ENCODE results near the gene KLHL35. TPM values are rescaled to one million over a fixed set of nuclear protein-coding genes. Genes with fewer than 3 reads are reported as not detected.
A peak's percentile ranks its signal among the peaks of the same experiment; 100 is the strongest.

KLHL35 gene
- total and polyA plus RNA-seq, 2 experiments from 2014 or later: 0.10 to 0.28 TPM

DNA sequence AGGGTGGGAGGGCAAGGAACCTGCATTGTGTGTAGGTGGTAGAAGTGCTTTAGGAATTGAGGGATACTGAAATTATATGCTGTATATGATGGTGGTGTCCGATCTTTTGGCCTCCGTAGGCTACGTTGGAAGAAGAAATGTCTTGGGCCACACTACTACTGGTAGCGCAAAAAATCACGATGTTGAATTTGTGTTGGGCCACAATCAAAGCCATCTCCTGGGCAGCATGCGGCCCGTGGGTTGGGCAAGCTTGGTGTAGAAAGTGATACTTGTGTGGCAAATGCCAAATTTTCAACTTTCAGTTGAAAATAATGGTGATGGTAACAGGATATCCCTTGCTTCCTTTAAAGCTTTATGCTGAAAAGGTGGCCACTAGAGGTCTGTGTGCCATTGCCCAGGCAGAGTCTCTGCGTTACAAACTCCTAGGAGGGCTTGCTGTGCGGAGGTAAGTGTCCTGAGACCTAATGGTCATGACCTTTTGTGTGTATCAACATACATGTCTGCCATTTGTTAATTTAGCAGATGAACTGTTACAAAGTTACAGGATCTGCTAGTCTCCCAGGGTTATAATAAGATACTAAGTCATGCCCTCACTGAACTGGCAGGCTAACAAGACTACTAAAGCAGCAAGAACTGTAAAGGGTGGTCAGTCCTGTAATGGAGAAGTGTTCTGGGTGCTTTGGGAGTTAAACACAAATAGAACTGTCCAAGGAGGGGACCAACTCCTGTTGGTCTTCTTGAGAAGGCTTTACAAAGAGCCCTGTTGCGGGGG is 30.8 kb downstream of the KLHL35 start:
- Mint-ChIP-seq H3K36me3 (ENCODE audit: low read depth) (peaks cover 80% of the 10 kb centered on the region), H3K4me1 (peaks cover 40% of the 10 kb centered on the region), H3K4me3 (peak overlapping the region; percentile 98), H3K27ac (peak overlapping the region; percentile 99), H3K27me3 (ENCODE audit: insufficient read depth, low read depth, poor library complexity) (peaks cover 12% of the 10 kb centered on the region), H3K9me3 (no peaks in the 10 kb centered on the region; the same call in 1 of the 3 replicates)
- H2AFZ ChIP-seq: no peak overlapping the region
- peaks cover 66% of the 10 kb centered on the region for H3K36me3 ChIP-seq (ENCODE audit: insufficient read depth)
- DNase-seq (ENCODE audit: low spot score) (no peak), ATAC-seq (no peak)
- H3K4me2 ChIP-seq: peak overlapping the region; percentile 93
- peaks cover 60% of the 10 kb centered on the region for H4K20me1 ChIP-seq (replicated peaks; ENCODE audit: insufficient read depth)
- peaks cover 29% of the 10 kb centered on the region for H3K4me1 ChIP-seq (ENCODE audit: insufficient read depth)
- peak overlapping the region; percentile 75 for H3K27ac ChIP-seq (ENCODE audit: low read depth)
- H3K4me3 ChIP-seq: peak overlapping the region; percentile 88
- no peak for TF ChIP-seq EZH2 (IDR thresholded peaks at IDR 0.05; ENCODE audit: low read depth, unreplicated experiment)
- no peak for TF ChIP-seq STAT1 (IDR thresholded peaks at IDR 0.05; ENCODE audit: unreplicated experiment)
- no peak for TF ChIP-seq CREB1 (CRISPR knock-in tag; IDR thresholded peaks at IDR 0.05; ENCODE audit: low read depth)
- no peak; the same call in 1 of the 2 replicates for TF ChIP-seq POLR2AphosphoS5 (IDR thresholded peaks at IDR 0.05; ENCODE audit: low read depth)
- no peak for TF ChIP-seq ZNF331 (CRISPR knock-in tag; IDR thresholded peaks at IDR 0.05; ENCODE audit: low read depth)
- TF ChIP-seq, protein P1, sequence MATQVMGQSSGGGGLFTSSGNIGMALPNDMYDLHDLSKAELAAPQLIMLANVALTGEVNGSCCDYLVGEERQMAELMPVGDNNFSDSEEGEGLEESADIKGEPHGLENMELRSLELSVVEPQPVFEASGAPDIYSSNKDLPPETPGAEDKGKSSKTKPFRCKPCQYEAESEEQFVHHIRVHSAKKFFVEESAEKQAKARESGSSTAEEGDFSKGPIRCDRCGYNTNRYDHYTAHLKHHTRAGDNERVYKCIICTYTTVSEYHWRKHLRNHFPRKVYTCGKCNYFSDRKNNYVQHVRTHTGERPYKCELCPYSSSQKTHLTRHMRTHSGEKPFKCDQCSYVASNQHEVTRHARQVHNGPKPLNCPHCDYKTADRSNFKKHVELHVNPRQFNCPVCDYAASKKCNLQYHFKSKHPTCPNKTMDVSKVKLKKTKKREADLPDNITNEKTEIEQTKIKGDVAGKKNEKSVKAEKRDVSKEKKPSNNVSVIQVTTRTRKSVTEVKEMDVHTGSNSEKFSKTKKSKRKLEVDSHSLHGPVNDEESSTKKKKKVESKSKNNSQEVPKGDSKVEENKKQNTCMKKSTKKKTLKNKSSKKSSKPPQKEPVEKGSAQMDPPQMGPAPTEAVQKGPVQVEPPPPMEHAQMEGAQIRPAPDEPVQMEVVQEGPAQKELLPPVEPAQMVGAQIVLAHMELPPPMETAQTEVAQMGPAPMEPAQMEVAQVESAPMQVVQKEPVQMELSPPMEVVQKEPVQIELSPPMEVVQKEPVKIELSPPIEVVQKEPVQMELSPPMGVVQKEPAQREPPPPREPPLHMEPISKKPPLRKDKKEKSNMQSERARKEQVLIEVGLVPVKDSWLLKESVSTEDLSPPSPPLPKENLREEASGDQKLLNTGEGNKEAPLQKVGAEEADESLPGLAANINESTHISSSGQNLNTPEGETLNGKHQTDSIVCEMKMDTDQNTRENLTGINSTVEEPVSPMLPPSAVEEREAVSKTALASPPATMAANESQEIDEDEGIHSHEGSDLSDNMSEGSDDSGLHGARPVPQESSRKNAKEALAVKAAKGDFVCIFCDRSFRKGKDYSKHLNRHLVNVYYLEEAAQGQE (IDR thresholded peaks at IDR 0.05; ENCODE audit: unreplicated experiment): no peak
- TF ChIP-seq ZNF114 (CRISPR knock-in tag; IDR thresholded peaks at IDR 0.05): no peak
- no peak for TF ChIP-seq JUNB (IDR thresholded peaks at IDR 0.05; ENCODE audit: unreplicated experiment)
- no peak; a peak in 1 of 4 replicates for TF ChIP-seq CTCF (conservative IDR thresholded peaks at IDR 0.05; ENCODE audit: low read depth in 2 of 2)
- no peak for TF ChIP-seq ETS1 (IDR thresholded peaks at IDR 0.05)
- no peak for TF ChIP-seq EZH2phosphoT487 (IDR thresholded peaks at IDR 0.05; ENCODE audit: unreplicated experiment)
- no peak for TF ChIP-seq NANOG (IDR thresholded peaks at IDR 0.05; ENCODE audit: borderline replicate concordance)
- TF ChIP-seq ZNF462 (CRISPR knock-in tag; IDR thresholded peaks at IDR 0.05): no peak
- H3K27me3 ChIP-seq (ENCODE audit: insufficient read depth): no peaks in the 10 kb centered on the region
- H3K79me2 ChIP-seq (replicated peaks; ENCODE audit: insufficient read depth): peaks cover 72% of the 10 kb centered on the region
- no peaks in the 10 kb centered on the region for H3K9me2 ChIP-seq (ENCODE audit: insufficient read depth)
- peaks cover 57% of the 10 kb centered on the region for H3F3A ChIP-seq (replicated peaks; ENCODE audit: low read depth)

All from GM23338 (cell line).